GM19463 (cell line): ENCODE results near the gene KANSL2.
"Not testable (repeated sequence)": the region's sequence is repeated elsewhere in the genome, so short reads cannot be mapped to it uniquely, and the experiment has no call there.

ENCODE experiments used
- ATAC-seq: cut with Tn5 transposase; IDR thresholded peaks from one replicate; pipeline ENCODE4 v1.9.1; 2021; ENCODE audit warnings: mild to moderate bottlenecking, moderate library complexity; ENCODE audit not compliant: unreplicated experiment

Gene KANSL2

DNA sequence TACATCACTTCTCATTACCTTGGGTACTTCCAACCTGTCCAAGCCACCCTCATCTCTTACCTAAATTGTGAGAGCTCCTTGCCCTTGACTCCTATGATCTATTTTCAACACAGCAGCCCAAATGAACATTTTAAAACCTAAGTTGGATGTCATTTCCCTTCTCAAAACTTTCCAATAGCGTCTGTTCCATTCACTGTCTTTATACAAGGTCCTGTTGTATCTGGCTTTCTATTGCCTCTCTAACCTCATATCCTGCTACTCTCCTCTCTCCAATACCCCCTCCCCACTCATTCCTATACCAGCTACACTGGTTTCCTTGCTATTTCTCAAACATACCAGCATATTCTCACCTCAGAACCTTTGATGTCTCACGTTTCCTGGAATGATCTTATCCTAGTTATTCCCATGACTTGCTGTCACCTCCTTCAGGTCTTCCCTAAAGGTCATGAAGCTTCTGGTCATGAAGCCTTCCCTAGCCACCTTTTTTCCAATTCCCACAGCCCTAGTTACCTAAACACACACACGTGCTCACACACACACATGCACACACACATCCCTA, 4.1 kb upstream of the KANSL2 start:
- ATAC-seq: no peak

DNA sequence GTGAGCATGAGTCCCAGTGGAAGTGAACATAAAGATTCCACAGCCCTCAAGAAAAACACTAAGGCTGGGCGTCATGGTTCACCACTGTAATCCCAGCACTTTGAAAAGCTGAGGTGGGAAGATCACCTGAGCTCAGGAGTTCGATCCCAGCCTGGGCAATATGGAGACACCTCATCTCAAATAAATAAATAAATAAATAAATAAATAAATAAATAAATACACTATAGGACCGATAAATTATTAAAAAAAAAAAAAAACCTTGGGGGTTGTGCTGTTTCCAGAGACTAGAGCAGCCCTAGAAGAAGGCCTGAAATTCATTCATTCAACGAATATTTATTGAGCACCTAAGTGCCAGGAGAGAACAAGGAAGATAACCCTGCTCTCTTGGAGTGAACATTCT, 1.5 kb upstream of the KANSL2 start:
- ATAC-seq: no peak

DNA sequence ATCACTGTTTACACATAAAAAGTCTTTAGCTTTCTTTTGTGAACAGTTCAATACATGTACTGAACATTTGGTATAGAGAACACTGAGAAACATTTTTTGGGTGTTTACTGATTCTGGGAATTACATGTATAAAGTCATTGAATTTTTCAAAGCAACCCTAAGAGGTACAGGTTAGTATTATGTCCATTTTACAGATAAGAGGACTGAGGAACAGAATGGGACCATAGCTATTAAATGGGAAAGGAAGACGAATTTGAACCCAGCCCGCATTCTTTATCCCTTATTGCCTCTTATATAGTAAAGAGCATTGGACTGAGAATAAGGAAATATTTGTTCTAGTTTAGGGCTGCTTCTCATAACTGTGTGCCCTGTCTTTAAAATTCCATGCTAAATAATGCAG, 889 bp upstream of the KANSL2 start:
- no peak for ATAC-seq

DNA sequence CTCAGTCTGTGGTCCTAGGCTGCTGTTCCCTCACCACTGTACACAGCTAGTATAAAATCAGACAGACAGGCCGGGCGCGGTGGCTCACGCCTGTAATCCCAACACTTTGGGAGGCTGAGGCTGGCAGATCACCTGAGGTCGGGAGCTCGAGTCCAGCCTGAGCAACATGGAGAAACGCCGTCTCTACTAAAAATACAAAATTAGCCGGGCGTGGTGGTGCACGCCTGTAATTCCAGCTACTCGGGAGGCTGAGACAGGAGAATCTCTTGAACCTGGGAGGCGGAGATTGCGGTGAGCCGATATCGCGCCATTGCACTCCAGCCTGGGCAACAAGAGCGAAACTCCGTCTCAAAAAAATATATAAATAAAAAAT, 481 bp upstream of the KANSL2 start:
- not testable (repeated sequence) for ATAC-seq

DNA sequence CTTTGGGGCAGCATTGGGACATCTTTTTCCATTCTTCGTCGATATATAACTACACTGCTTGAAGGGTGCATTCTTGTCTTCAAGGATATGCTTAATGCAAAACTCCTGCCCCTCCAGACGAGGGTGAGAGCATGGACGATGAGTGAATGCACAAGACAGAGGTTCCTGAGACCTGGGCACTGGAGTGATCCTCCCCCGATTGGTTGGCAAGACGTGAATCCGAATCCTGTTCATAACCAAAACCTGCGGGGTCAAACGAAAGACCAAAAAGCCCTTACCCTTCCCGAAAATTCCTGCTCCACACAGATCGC, 684 bp downstream of the KANSL2 start:
- no peak for ATAC-seq

DNA sequence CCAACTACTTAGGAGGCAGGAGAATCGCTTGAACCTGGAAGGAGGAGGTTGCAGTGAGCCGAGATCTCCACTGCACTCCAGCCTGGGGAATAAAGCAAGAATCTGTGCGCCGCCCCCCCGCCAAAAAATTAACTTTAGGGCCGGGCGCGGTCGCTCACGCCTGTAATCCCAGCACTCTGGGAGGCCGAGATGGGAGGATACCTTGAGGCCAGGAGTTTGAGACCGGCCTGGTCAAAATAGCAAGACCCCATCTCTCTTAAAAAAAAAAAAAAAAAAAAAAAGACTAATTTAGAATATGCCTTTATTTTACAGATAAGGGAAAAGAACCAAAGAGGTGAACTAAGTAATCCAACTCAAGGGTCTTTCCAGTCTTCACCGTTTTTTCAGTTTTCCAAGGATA, 1.2 kb downstream of the KANSL2 start:
- ATAC-seq: no peak

DNA sequence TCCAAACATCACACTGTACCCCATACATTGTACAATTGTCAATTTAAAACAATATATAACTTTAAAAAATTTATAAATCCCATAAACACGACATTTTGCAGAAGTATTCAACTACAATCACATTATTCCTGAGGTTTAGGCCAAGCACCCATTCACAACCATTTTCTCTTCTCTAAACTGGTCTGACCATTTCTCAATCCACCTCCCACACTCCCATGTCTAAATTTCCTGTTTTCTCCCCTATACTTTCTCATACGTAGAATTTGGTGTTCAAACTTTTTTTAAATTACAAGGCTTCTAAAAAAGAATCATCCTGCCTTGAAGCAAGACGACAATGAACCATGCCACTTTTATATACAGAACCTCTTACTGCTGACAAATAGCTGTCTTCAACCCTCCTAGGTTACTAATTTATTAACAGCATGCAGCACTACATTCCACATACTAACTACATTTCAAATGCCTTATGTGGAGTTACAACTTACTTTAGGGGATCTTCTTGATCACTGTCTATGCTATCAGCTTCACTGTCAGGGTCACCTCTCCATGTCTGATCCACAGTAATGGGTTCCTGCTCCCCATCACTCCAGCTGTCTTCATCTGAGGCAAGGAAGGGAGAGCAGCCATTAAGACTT, 3.4 kb downstream of the KANSL2 start:
- no peak for ATAC-seq

DNA sequence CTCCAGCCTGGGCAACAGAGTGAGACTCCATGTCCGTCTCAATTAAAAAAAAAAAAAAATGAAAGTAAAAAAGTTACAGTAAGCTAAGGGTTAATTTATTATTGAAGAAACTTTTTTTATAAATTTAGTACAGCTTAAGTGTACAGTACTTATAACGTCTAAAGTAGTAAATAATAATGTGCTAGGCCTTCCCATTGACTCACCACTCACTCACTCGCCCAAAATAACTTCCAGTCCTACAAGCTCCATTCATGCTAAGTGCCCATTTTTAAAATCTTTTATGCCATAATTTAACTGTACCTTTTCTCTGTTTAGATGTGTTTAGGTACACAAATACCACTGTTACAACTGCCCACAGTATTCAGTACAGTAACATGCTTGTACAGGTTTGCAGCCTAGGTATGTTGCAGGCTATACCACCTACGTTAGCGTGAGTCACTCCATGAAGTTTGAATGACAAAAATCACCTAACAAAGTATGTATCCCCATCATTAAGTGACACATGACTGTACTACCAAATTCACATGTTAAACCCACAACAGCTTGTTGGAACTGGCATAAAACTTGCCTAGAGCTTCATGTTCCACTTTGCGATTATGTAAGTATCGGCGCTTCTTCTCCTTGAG, 10.7 kb downstream of the KANSL2 start:
- ATAC-seq: no peak

DNA sequence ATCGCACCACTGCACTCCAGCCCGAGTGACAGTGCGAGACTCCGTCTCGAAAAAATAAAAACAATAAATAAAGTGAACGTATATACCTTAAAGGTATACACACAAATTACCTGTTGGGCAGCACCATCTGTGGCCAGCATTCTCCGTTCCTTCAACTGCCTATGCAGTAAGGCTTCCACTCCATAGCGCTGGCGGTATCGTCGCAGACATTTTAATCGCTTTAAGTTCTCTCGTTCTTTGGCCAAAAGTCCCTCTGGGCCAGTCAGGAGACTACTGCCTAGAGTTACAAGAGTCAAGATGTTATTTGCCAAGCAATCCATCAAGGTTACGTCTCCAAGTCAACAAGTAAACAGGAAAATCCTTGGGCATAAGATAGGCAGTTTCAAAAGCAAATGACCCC, 13.0 kb downstream of the KANSL2 start:
- no peak for ATAC-seq

DNA sequence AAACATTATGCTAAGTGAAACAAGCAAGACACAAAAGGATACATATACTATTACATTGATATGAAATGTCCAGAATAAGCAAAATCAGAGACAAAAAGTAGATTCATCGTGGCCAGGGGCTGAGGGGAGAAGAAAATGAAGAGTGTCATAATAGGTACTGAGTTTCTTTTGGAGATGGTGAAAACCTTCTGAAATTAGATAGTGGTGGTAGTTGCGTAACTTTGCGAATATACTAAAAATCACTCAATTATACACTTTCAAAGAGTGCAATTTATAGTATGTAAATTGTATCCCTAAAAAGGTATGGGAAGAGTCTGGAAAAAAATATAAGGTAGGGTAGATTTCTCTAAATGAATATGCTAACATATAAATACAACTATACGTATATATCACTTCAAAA, 22.2 kb downstream of the KANSL2 start:
- ATAC-seq: no peak

DNA sequence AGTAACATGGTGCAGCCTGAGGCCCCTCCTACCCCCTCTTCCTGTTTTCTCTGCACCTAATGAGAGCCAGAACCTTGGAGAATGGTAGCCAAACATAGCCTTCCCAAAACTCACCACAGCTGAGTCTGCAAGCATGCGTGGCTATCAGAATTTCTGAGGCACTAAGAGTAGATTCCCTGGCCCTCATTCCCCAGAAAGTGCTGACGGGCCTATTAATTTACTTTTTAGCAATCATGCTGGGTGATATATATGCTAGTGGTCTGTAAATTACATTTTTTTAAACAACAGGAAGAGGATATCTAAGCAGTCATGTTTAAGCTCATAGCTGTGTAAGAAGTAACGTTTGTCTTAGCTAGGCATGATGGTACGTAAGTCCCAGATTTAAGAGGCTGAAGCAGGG, 30.4 kb downstream of the KANSL2 start:
- no peak for ATAC-seq

DNA sequence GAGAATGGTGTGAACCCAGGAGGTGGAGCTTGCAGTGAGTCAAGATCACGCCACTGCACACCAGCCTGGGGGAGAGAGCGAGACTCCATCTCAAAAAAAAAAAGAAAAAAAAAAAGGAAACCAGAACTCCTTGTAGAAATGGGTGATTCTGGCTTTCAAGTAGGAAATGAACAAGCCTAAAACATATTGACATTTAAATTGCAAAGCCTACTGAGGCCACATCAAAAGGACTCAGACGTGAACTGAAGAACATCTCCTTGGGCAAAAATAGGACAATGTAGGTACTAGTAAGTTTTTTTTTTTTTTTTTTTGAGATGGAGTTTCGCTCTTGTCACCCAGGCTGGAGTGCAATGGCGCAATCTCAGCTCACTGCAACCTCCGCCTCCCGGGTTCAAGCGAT, 36.7 kb downstream of the KANSL2 start:
- ATAC-seq: not testable (repeated sequence)

DNA sequence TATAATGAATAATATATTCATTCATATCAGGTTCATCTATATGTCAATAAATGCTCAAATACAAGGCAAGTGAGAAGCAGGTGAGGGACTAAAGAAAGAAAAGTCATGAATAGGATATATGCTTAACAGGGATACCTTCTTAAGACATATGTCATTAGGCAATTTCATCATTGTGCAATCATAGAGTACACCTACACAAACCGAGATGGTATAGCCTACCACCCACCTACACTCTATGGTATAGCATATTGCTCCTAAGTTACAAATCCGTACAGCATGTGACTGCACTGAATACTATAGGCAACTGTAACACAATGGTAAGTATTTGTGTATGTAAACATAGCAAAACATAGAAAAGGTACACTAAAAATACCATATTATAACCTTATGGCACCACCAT, 39.0 kb downstream of the KANSL2 start:
- no peak for ATAC-seq

DNA sequence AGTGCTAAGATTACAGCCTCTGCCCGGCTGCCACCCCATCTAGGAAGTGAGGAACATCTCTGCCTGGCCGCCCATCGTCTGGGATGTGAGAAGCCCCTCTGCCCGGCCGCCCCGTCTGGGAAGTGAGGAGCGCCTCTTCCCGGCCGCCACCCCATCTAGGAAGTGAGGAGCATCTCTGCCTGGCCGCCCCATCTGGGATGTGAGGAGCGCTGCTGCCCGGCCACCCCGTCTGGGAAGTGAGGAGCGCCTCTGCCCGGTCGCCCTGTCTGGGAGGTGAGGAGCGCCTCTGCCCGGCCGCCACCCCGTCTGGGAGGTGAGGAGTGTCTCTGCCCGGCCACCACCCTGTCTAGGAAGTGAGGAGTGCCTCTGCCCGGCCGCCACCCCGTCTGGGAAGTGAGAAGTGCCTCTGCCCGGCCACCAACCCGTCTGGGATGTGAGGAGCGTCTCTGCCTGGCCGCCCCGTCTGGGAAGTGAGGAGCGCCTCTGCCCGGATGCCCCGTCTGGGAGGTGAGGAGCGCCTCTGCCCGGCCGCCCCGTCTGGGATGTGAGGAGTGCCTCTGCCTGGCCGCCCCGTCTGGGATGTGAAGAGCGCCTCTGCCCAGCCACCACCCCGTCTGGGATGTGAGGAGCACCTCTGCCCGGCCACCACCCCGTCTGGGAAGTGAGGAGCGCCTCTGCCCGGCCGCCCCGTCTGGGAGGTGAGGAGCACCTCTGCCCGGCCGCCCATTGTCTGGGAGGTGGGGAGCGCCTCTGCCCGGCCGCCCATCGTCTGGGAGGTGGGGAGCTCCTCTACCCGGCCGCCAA, 40.1 kb downstream of the KANSL2 start:
- ATAC-seq: not testable (repeated sequence)

DNA sequence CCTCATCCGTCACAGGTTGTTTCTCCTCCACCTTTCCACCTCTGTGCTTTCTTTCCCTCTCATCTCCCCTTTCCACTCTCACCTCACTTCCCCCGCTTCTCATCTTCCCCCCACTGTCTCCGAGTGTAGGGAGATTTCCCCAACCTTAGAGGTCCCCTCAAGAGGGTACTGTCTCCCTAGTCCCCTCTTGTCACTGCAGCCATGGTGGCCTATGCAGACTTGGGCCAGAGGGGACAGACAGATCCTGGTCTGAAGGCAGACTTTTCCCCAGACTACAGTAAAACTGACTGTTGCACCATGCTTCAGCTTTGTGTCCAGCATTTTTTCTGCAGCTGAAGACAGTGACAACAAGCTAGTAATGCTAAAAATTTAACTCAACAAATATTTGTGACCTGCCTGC, 41.2 kb downstream of the KANSL2 start:
- ATAC-seq: no peak

DNA sequence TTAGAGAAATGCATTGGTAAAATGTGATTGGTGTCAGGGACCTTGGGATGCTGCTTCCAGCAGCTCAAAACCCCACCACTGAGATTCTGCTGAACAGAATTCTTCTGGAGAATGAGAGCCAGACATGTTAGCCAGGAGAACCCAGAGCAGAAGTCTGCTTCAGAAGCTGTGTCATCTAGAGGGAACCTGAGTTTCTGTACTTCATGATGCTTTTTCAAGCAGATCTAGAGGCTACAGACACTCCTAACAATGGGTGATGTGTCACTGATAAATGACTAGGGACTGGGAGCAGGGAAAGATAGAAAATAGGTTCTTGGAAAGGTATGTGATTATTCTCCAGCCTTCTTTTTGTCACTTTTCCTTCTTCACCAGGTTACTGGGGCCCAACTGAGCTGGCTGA, 41.6 kb downstream of the KANSL2 start:
- ATAC-seq: no peak

DNA sequence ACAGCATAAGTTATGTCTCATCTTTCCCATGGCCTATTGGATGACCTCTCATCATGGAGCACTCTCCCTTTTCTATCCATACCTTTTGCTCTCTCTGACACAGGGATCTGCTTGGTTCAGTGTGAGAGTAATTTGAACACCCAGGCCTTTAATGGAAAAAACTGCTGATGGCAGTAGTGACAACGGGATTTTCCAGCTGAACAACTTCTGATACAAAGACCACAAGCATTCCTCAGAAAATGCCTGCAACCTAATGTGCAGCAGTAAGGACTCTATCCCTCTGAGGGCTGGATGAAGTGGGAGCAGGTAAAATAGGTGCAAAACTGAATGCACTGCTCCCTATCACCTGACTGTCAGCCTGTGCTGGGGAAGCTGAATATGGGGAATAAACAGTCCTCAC, 51.0 kb downstream of the KANSL2 start:
- ATAC-seq: no peak

DNA sequence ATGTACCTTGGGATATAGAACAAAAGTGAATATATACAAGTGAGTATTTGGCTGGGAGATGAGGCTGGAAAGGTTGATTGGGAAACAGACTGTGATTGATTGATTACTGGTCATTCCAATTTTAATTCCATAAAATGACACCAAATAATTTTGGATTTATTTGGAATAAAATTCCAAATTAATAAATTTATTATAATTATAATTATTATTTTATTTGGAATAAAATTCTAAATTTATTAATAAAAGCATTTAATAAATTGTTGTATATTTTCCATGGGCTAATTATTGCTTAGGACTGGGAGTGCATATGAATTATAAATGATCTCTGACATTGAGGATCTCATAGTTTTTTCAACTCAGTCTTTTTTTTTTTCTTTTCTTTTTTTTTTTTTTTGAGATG, 51.7 kb downstream of the KANSL2 start:
- no peak for ATAC-seq

DNA sequence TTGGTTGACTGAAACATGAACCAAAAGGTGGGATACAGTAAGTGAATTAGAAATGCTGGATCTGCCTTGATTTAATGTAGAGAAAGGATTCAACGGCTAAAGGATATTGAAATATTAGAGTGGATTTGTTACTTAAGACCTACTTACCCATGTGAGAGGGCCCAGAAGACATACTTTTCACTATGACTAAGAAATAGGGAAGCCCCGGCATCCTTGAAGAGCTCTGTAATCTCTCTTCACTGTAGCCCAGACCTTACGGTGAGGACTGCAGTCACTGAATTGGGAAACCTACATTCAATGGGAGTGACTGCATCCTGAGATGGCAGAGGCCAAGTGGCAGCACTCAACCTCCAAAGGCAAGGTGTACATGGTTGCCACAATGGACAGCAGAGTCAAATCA, 52.5 kb downstream of the KANSL2 start:
- ATAC-seq: no peak

DNA sequence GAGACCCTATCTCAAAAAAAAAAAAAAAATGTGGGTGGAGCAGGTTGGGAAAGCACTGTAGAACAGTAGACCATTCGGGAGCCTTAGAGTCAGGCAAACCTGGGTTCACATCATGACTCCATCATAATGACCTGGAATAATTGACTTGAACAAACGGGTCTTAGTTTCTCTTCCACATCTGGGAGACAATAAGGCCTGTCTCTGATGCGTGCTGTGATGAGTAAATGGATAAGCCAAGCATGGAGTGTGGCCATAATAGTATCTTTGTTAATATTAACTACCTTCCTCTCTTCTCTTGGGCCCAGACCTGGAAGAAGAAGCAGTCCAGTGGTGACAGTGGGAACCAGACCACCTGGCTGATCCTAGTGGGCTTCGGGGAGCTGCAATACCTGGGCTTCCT, 54.5 kb downstream of the KANSL2 start:
- ATAC-seq: no peak

DNA sequence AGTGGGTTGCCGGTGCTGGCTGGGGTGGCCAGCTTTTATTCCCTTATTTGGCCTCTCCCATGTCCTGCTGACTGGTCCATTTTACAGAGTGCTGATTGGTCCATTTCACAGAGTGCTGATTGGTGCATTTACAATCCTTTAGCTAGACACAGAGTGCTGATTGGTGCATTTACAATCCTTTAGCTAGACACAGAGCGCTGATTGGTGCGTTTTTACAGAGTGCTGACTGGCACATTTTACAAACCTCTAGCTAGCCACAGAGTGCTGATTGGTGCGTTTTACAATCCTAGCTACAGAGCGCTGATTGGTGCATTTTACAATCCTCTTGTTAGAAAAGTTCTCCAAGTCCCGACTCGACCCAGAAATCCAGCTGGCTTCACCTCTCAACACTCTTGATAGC, 59.0 kb downstream of the KANSL2 start:
- not testable (repeated sequence) for ATAC-seq

DNA sequence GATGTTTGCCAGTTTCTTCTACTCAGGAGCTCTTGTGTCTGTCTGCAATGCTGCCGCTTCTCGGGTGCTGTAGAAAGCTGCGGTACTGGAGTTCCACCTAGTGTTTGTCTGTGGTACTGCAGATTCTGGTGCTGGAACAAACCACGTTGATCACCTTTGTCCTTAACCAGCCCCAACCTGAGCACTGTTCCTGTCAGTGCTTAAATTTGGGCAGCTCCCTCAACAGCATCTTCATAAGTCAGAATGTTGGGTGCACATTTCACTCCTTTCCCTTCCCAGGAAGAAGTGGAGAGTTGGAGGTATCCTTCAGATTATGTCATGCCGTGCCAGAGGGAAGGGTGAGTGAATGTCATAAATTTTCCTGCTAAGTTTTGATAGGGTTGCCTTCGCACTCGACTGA, 63.5 kb downstream of the KANSL2 start:
- ATAC-seq: no peak
